GM21786 (cell line): ENCODE data around the gene PTPRA.
"Not testable (repeated sequence)": the region's sequence is repeated elsewhere in the genome, so short reads cannot be mapped to it uniquely, and the experiment has no call there.

Experiments
- ATAC-seq: cut with Tn5 transposase; IDR thresholded peaks from one replicate; pipeline ENCODE4 v1.9.1; 2021; ENCODE audit not compliant: unreplicated experiment

PTPRA gene

DNA sequence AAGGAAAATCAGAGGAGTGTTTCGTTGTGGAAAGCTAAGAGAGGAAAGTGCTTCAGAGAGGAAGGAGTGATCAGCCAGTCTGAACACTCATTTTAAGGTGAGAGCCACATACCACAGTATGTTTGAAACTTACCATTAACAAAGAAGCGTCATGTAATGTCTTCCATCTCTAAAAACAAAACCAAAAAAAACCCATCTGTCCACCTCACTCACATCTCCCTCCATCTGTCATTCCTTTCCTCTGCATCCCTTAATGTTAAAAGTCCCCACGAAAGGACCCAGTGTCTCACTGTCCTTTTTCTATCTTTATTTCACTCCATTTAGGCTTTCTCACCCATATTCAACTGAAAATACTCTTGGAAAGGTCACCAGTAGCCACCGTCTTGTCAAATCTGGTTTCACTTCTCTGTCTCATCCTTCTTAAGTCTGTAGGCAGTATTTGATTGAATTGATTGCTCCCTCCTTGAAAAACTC lies 110.8 kb downstream of the PTPRA start:
- ATAC-seq = peak; percentile 67

DNA sequence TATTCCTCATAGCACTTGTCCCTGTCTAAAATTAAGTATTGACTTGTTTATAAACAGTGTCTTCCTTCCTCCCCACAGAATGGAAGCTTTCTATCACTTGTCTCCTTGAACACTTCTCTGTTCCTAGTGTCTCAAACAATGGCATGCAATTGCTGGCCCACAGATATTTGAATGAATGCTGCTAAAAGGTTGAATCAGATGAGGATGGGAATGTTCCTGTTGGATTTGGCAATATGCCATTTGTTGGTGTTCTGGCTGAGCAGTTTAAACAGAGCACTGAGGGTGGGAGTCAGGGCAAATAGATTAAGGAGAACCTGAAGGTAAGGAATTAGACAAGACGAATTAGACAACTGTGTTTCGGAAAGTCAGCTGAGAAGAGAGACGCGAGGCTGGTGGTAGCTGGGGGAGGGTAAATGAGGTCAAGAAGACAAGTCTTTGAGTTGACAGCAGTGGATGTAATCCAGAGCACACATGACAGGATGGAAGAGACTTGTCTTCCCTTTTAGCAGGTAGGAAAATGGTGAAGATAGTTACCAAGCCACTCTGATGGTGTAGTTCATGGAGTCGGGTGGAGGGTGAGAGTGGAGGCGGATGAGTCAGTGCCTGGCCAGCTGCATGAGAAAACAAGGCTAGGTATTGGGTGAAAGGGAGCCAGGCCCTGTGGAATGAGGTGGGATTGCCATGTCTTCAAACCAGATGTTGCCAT lies 111.8 kb downstream of the PTPRA start:
- no peak for ATAC-seq

DNA sequence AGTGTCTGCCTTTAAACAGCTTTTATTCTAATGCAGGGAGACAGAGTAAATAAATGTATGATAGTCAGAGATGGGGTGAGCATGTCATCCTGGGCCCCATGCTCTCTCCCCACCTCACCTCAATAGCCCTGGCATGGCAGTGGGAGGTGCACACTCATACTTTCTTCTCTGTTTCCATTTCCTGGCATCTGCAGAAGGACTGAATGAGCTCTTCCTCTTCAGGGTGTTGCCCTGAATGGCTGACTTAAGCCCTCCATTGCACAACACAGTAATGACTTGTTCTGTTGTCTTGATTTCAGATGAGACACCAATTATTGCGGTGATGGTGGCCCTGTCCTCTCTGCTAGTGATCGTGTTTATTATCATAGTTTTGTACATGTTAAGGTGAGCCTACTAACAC lies 113.2 kb downstream of the PTPRA start:
- no peak for ATAC-seq

DNA sequence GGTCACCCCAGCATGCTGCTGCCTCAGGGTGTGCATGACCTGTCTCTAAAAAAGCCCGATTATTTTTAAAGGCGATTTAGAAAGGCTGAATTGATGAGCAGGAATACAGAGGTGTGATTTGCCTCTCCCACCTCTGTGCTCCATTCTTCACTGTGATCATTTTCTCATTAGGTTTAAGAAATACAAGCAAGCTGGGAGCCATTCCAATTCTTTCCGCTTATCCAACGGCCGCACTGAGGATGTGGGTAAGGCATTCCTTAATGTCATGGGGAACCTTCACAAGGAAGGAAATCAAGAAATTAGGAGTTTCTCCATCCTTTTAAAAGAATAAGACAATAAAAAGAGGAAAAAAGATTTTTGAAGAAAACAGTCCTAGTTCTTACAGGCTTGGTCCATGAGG lies 114.6 kb downstream of the PTPRA start:
- ATAC-seq = no peak

DNA sequence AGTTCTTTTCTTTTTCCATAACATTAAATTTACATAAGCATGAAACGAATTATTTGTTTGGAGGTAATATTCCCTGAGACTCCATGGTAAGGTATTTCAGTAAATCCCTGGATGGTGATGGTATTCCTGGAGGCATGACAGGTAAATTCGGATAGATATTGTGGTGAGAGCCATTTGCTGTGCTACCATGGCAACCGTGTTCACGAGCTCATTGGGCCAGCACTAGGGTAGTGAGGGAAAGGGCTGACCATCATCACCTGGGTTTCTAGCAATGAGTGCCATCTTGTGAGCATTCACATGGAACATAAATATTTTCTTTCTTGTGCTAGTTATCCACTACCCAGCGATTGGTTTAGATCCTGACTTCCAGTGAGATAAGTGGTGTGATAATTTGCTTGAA lies 118.3 kb downstream of the PTPRA start:
- ATAC-seq = no peak

DNA sequence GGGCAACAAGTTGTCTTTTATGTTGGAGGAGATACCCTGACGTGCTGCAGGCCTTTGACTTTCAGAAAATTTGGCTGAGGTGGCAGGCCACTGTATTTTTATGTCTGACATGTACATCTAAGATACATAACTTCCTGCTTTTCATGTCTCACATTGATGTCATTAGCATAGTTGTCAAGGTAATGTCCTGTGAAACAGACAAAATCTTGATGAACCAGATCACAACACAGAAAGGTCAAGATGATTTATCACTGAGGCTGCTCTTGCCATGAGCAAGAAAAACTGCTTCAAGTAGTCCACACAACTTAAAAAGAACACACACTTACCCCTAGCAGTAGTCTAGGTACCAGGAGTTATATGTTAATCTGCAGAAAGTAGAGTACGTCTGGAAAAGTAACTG lies 120.0 kb downstream of the PTPRA start:
- ATAC-seq = no peak

DNA sequence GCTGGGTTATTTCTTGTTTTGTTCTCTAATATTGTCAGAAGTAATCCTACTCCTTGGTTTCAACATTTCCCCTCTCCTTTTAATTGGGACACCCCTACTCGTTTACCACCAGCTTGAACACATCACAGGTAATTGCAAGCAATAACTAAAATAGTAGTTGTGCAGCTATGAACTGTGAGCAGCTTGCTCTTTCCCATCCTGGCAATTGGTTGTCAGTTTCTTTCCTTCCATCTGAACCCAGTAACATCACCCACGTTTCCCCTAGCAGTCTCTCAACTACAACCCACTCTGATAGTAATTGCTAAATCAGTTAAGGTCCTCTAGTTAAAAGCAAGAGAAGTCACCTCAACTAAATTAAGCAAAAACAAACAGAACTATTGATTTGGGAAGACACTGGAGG lies 122.5 kb downstream of the PTPRA start:
- ATAC-seq = no peak

DNA sequence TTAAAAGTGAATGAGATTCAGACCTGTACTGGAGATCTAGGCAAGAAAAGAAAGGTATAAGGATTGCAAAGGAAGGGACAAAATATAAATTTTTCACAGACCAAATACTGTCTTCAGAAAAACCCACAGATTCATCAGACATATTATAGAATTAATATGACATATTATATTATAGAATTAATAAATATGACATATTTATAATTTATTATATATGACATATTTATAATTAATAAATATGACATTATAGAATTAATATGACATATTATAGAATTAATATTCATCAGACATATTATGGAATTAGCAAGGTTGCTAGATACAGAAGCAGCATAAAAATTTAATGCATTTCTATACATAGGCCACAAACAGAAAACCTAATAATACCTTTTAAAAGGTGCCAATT lies 125.4 kb downstream of the PTPRA start:
- no peak for ATAC-seq

DNA sequence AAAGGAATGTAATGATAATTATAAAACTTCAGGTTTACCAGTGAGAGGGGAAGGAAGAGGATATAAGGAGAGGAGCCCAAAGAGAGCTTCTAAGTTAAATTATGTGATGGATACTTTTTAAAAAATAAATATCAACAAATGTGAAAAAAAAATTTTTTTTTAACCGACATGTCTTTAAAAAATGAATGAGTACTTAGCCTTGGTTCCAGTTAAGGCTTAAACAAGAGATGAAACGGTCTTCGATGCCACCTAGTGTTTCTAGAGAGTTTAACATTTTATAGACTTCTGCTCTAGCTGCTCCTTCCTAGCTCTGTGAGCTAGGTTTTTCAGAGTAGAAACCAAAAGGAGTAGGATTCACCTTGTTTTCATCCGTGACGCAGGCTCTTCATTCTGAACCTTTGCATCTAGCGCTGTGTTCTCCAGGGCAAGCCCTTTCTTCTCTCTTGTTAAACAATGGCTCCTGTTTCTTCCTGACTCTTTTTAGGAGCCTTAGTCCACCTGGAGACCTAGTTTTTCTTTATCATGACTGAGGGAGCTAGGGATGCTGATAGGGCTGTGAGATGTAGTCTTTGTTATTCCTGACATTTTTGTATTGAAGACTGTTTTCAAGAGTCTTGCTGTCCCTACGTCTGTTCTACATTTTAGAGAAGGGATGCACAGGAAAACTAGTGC lies 127.7 kb downstream of the PTPRA start:
- no peak for ATAC-seq

DNA sequence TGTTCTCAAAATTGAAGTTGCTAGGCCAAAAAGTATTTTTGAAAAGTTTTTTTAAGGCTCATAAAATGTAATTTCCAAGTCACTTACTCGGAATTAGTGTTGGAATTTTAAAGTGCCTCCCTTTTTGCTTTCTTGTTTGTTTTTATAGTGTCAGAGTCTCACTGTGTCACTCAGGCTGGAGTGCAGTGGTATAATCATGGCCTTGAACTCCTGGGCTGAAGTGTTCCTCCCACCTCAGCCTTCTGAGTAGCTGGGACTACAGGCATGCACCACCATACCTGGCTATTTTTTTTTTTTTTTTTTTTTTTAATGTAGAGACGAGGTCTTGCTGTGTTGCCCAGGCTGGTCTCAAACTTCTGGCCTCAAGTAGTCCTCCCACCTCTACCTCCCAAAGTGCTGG lies 130.1 kb downstream of the PTPRA start:
- ATAC-seq = no peak

DNA sequence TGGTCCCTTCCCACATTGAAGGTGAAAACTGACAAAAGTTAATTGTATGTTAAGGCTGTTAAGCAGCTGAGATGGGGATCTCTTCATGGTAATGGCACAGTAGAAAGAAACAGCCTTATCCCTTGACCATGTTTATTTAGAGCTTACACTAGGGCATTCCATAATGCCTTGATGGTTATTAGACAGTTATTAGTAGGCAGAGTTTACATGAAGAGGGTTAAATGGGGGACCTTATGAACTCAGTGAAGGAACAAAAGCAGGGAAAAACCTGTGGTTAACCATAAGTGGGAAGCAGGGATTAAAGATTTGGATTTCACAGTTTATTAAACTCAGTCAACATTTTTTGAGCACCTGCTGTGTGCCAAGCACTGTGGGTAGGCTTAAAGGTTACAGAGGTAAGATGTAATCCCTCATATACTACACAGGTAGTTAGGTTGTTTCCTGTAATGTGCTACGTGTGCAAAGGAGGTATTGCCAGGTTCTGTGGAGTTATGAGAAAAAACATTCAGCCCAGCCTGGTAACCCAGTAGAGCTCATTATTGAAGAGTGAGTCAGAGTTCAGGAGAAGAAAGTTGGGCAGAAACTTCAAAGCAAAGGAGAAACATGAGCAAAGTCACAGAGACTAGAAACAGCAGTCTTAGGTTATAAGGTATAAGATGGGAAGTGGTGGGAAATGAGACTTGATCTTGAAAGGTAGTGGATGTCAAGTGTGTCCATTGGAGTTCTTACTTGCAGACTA lies 137.9 kb downstream of the PTPRA start:
- ATAC-seq = no peak

DNA sequence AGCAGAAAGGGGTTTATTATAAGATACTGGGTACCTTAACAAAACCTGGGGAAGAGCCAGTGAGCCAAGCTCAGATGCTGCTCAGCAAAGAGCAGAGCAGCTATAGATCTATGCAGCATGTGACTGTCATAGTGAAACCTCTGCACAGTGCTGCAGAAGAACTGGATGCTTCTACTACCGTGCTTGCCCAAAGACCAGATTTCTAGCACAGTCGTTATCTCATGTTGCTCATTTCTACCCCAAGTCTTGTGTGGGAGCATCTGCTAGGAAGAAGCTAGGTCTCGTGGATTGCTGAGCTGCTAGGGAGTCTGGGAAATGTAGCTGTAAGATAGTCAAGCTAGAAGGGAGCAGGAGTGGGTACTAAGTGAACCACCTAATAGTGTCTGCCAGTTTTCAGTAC lies 138.5 kb downstream of the PTPRA start:
- no peak for ATAC-seq

DNA sequence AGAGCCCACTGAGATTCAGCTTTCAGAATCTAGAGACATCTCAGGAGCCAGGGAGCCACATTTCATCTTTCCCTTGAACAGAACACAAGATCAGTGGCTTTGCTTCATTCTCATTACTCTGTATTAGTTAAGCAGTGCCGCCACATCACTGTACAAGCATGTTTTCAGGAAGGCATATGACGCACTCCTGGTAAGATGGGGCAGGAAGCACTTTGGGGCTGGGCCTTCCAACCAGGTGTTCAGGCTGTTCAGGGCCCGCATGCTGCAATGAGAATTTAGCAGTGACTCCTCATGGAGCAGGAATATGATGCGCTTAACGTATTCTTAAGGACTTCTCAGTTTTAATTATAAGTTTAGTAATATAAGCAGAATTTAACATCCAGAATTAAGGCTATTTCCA lies 140.5 kb downstream of the PTPRA start:
- no peak for ATAC-seq

DNA sequence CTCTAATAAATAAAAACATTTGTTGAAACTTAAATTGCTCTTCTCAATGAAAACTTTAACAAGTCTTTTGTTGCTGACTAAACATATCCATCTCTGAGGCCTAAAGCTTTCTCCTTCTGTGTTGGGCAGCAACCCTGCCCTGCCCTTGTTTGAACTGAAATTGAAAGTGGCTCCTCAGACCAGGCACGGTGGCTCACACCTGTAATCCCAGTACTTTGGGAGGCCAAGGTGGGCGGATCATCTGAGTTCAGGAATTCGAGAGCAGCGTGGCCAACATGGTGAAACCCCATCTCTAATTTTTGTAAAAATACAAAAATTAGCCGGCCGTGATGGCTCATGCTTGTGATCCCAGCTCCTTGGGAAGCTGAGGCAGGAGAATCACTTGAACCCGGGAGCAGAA lies 140.9 kb downstream of the PTPRA start:
- ATAC-seq = no peak

DNA sequence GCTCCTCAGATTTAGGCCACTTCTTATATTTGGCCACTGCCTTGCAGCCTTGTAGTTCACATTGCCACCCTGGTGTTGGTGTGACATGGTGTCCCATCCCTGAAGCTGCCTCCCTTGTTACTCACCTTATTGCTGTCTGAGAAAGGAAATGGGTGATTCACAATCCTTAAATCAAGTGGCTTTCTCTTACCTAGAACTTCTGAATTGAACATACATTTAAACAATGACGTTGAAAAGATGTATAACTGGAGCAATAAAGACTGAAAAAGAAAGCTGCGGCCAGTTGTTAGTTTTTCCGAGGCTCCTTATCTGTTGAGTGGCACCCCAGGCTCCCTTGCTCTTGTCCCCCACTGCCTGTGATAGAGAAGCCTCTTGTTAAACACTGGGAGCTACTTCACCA lies 141.4 kb downstream of the PTPRA start:
- no peak for ATAC-seq

DNA sequence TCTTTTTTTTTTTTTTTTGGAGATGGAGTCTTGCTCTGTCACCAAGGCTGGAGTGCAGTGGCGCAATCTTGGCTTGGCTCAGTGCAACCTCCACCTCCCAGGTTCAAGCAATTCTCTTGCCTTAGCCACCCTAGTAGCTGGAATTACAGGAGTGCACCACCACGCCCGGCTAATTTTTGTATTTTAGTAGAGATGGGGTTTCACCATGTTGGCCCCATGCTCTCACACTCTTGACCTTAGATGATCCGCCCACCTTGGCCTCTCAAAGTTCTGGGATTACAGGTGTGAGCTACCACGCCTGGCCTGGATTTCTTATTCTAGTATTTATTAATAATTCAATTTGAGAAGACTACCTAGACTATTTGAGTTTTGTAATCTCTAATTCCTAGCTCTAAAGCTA lies 142.0 kb downstream of the PTPRA start:
- not testable (repeated sequence) for ATAC-seq

DNA sequence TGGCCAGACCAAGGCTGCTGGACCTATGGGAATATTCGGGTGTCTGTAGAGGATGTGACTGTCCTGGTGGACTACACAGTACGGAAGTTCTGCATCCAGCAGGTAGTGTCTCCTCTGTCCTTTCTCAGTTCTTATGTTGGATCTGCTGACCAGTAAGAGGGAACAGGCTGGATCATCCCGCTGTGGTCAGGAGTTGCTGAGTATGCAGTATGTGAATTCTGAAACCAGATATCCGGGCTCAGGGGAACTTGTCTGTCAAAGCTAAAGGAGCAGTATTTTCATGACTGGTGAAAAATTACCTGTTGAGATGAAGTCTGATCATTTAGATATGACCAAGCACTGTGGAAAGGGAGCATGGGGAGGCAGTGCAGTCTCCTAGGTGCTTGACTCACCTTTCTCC lies 148.0 kb downstream of the PTPRA start:
- ATAC-seq = no peak

DNA sequence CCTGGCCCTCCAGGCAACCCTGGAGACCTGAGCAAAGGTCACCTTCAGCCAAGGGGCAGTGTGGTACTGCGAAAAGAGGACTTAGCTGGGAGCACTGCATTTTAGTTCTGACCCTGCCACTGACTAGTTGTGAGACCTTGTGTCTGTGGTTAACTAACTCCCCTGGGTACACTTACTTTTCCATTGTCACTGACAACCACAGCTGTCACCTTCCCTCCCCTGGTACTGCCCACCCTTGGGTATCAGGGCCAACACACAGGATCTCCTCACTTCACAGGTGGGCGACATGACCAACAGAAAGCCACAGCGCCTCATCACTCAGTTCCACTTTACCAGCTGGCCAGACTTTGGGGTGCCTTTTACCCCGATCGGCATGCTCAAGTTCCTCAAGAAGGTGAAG lies 148.5 kb downstream of the PTPRA start:
- ATAC-seq = no peak

DNA sequence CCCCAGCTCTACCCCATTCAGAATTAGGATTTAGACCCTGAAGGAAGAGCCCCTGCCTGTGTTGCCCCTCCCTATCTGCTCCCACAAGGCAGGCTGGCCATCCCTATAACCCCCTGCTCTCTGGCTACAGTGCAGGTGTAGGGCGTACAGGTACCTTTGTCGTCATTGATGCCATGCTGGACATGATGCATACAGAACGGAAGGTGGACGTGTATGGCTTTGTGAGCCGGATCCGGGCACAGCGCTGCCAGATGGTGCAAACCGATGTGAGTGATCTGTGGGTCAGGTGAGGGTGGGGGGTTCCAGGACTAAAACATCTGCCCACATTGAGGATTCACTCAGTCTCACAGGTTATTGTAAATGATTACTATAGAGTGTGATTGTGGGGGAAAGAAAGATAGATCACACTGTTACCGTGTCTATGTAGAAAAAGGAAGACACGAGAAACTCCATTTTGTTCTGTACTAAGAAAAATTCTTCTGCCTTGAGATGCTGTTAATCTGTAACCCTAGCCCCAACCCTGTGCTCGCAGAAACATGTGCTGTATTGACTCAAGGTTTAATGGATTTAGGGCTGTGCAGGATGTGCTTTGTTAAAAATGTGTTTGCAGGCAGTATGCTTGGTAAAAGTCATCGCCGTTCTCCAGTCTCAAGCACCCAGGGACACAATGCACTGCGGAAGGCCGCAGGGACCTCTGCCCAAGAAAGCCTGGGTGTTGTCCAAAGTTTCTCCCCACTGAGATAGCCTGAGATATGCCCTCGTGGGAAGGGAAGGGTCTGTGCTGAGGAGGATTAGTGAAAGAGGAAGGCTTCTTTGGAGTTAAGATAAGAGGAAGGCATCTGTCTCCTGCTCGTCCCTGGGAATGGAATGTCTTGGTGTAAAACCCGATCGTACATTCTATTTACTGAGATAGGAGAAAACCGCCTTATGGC lies 149.5 kb downstream of the PTPRA start:
- not testable (repeated sequence) for ATAC-seq

DNA sequence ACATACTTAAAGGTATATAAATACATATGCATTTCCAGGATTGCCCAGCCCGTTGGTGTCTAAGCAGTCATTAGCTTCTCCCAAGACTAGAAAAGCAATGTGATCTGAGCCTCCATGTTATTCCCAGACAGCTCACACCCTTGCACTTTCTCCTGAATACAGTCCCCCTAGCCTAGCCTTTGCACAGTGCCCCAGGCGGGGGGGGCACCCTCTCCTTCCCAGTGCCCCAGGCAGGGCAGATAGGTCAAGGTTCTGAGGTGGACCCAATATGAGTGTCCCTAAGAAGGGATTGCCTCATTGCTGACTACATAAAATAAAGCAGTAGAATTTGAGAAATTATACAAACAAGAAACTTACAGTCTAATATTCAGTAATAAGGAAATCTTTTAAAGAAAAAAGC lies 154.7 kb downstream of the PTPRA start:
- ATAC-seq = no peak

DNA sequence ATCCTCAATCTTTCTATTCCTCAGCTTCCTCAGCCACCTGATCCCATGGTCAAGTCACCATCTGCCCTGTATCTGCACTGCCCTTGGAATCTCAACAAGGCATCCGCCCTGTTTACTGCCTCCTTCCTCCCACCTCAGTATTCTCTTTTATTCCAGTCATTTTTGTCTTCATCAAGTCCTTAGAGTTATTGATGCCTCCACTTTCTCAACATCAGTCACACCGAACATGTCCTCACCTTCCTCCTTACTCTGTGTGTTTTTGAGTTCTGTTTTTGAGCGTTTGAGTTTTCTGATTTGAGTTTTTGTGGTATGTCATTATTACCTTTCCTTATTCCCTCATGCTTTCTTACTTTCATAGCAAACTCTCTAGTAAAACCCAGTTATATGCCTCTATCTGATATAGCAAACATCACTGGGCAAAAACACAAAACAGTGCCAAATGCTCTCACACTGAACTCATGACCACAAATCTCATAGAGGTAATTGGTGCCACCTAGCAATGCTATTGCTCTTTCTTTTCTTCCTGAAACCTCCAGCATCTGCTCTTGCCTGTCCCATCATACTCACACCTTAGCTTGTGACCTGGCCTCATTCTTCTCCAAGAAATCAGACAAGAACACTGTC lies 158.4 kb downstream of the PTPRA start:
- no peak for ATAC-seq
